Measurements from ENCODE around the gene TIMP2. TPM values are rescaled to one million over a fixed set of nuclear protein-coding genes. Genes with fewer than 3 reads are reported as not detected.

TIMP2 gene
- total RNA-seq, 4 donors from 2014 or later = 20.4 to 28.7 (median 27.0) TPM

DNA sequence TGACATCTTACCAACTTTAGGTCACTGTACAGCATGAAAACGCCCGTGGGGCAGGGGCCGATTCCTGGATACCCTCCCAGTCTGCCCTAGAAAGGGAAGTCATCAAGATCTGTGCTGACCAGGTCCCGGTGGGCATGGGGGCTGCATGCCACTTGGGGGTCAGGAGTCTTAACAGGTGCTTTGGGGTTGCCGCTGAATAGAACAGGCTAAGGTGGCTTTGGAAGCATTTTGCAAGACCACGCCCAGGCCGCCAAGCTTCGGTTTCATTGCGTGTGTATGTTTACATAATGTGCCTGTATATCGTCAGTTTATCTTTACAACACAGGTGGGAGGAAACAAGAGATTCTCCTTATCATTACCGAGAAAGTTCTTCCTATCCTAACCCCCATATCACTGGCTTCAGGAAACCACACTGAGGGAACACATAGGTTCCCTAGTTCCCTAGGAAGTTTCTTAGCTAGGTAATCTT is 71.2 kb downstream of the TIMP2 start:
- H3K36me3 ChIP-seq = peaks cover 0 to 5% of the 10 kb centered on the region in 2 donors
- H3K4me1 ChIP-seq = no peaks in the 10 kb centered on the region
- TF ChIP-seq, protein P1, sequence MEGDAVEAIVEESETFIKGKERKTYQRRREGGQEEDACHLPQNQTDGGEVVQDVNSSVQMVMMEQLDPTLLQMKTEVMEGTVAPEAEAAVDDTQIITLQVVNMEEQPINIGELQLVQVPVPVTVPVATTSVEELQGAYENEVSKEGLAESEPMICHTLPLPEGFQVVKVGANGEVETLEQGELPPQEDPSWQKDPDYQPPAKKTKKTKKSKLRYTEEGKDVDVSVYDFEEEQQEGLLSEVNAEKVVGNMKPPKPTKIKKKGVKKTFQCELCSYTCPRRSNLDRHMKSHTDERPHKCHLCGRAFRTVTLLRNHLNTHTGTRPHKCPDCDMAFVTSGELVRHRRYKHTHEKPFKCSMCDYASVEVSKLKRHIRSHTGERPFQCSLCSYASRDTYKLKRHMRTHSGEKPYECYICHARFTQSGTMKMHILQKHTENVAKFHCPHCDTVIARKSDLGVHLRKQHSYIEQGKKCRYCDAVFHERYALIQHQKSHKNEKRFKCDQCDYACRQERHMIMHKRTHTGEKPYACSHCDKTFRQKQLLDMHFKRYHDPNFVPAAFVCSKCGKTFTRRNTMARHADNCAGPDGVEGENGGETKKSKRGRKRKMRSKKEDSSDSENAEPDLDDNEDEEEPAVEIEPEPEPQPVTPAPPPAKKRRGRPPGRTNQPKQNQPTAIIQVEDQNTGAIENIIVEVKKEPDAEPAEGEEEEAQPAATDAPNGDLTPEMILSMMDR (IDR thresholded peaks at IDR 0.05 in 4 of 5, conservative IDR thresholded peaks at IDR 0.05 in 1 of 5) = no peak
- no peak for TF ChIP-seq POLR2A (IDR thresholded peaks at IDR 0.05)
- no peak for DNase-seq
- no peak overlapping the region for H3K27ac ChIP-seq
- ATAC-seq = no peak
- H3K27me3 ChIP-seq = no peaks in the 10 kb centered on the region
- H3K4me3 ChIP-seq = no peak overlapping the region
- intact Hi-C loops (cut with DNase I; ENCODE audit: low total_unique reads) (no loop called here), in situ Hi-C loops (cut with MboI; ENCODE audit: low sequenced_read_pairs in 4 of 4) (no loop called here)
- no peaks in the 10 kb centered on the region for H3K9me3 ChIP-seq

DNA sequence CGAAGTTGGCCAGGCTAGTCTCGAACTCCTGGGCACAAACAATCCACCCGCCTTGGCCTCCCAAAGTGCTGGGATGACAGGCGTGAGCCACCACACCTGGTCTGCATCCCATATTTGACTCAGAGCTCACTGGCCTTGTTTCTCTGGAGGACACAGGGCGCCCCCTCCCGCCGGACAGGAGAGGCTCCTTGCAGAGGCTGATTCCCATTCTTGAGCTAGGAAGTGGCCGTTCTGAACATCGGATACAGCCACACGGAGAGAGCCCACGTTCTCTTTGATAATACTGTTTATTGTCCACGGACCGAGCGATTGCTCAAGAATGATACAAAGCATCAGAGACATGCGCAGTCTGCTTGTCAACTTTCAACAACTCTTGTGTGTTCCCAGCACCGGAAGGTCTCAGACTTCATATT is 72.5 kb downstream of the TIMP2 start:
- H3K36me3 ChIP-seq = peaks cover 0 to 5% of the 10 kb centered on the region in 2 donors
- H3K9me3 ChIP-seq = no peaks in the 10 kb centered on the region
- DNase-seq (no peak), ATAC-seq (no peak)
- no peaks in the 10 kb centered on the region for H3K4me1 ChIP-seq
- H3K4me3 ChIP-seq = no peak overlapping the region
- in situ Hi-C loops (cut with MboI; ENCODE audit: low sequenced_read_pairs in 4 of 4) = no loop called here
- H3K27ac ChIP-seq = no peak overlapping the region
- intact Hi-C loops (cut with DNase I; ENCODE audit: low total_unique reads) = no loop called here
- TF ChIP-seq POLR2A (IDR thresholded peaks at IDR 0.05) = no peak
- TF ChIP-seq, protein P1 (IDR thresholded peaks at IDR 0.05 in 4 of 5, conservative IDR thresholded peaks at IDR 0.05 in 1 of 5) = no peak
- H3K27me3 ChIP-seq = no peaks in the 10 kb centered on the region

DNA sequence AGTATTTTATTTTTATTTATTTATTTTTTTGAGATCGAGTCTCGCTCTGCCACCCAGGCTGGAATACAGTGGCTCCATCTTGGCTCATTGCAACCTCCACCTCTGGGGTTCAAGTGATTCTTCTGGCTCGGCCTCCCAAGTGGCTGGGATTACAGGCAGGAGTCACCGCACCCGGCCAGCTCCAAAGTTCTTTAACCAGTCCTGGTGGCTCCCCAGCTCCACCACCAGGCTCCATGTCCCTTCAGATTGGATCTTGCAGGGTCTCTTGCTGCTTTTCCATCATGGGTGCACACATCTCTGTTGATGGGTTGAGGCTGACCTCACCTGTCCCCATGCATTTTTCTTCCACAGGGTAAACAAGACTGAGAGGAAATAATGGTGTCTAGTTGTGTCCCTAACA is 76.2 kb downstream of the TIMP2 start:
- TF ChIP-seq POLR2A (IDR thresholded peaks at IDR 0.05) = no peak
- TF ChIP-seq, protein P1 (IDR thresholded peaks at IDR 0.05 in 4 of 5, conservative IDR thresholded peaks at IDR 0.05 in 1 of 5) = no peak
- H3K4me3 ChIP-seq = no peak overlapping the region
- no peaks in the 10 kb centered on the region for H3K36me3 ChIP-seq
- DNase-seq (no peak), ATAC-seq (no peak)
- no peaks in the 10 kb centered on the region for H3K27me3 ChIP-seq
- no peaks in the 10 kb centered on the region for H3K4me1 ChIP-seq
- in situ Hi-C loops (cut with MboI; ENCODE audit: low sequenced_read_pairs in 4 of 4) = no loop called here
- no peak overlapping the region for H3K27ac ChIP-seq
- no peaks in the 10 kb centered on the region for H3K9me3 ChIP-seq
- intact Hi-C loops (cut with DNase I; ENCODE audit: low total_unique reads) = no loop called here

DNA sequence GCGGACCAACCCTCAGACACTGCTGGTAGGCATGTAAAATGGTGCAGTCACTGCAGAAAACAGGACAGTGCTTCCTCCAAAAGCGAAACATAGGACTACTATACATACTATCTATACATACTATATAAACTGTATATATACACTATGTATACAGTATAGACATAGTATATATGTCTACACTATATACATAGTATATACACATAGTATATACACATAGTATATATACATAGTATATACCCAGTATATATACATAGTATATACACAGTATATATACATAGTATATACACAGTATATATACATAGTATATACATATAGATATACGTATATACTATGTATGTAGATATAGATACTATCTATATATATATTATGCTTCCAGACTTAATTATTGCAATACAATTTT is 78.1 kb downstream of the TIMP2 start:
- H3K27ac ChIP-seq = no peak overlapping the region
- no peaks in the 10 kb centered on the region for H3K9me3 ChIP-seq
- intact Hi-C loops (cut with DNase I; ENCODE audit: low total_unique reads) = no loop called here
- no peak overlapping the region for H3K4me3 ChIP-seq
- in situ Hi-C loops (cut with MboI; ENCODE audit: low sequenced_read_pairs in 4 of 4) = no loop called here
- DNase-seq = no peak
- H3K4me1 ChIP-seq = no peaks in the 10 kb centered on the region
- TF ChIP-seq, protein P1 (IDR thresholded peaks at IDR 0.05 in 4 of 5, conservative IDR thresholded peaks at IDR 0.05 in 1 of 5) = no peak
- no peak for TF ChIP-seq POLR2A (IDR thresholded peaks at IDR 0.05)
- no peaks in the 10 kb centered on the region for H3K36me3 ChIP-seq
- ATAC-seq = no peak
- H3K27me3 ChIP-seq = no peaks in the 10 kb centered on the region
